Stimulated activated CD8-positive, alpha-beta memory T cell treated with anti-CD3 and anti-CD28 coated beads, Interleukin-15, amount 100 ng/mL, for 24 hours (primary cell): ENCODE data around the gene LANCL2.
"Not testable (repeated sequence)": the region's sequence is repeated elsewhere in the genome, so short reads cannot be mapped to it uniquely, and the experiment has no call there.

Experiments
- DNase-seq: peaks from one replicate; pipeline ENCODE4 v3.0.0-alpha.2; 2020; ENCODE audit warnings: low read depth

LANCL2 gene

DNA sequence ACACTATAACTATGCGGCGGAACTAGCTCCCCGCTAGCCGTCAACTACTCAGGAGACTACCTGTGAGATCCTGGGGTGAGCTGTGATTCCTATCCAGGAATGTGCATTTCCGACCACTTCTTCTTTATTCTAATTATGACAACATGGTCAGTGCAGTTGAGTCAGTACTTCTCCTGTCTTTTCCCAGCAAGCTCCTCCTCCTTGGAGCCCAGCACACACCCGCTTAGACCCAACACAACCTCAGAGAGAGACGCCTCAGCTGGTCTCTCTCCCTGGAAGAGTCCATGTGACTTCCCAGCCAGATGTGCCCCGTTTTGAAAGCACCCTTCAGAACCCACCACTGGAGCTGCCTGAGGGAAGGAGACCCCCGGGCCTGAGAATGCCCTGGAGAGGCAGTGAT lies 106.5 kb downstream of the LANCL2 start:
- not testable (repeated sequence) for DNase-seq

DNA sequence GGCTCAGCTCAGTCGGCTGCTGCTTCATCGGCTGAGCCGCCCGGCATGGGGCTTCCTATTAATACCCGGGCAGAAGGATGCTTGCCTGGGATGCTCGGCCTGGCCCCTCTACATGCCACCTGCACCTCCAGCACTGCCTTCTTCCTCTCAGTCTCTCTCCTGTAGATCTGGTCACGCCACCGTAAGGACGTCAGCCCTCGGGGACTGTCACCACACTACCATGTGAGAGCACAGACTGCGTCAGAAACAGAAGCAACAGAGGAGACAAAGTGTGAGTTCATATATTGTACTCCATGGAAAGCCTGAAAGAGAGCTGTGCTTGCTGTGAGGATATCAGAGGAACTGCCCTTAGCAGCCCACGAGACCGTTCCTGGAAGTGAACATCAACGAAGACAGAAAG lies 107.3 kb downstream of the LANCL2 start:
- DNase-seq: not testable (repeated sequence)

DNA sequence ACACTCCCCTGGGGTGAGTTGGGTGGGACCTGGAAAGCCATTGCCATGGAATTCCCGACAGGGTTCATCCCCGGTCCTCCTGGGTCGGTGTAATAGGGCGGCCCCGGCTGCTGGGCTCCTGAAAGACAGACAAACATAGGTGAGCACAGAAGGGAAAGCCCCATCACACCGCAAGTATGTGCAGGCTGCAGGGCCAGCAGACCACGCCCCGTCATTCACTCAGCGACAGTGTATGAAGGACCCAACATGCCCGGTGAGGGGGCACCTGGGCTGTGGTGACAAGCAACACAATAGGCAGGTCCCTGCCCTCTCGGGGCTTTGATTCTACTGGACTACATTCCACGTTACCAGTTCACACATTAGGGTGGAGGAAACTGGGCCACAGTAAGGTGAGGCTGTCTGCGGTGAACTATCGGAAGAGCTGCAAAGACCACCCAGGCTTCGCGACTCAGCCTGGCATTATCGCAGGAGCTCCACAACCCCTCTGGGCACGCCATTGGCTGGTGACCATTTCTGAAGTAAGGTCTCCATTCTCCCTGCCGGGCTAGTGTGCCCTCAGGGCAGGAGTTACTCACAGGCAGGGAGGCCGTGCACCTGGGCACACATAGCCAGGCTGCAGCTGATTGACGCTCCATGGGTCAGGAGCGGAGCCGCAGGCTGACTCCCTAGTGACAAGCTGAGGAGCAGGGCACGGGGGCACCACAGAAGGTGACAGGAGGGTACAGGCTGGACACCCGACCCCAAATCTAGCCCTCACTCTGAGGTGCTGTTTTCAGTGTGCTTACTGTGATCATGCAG lies 108.0 kb downstream of the LANCL2 start:
- DNase-seq: no peak

DNA sequence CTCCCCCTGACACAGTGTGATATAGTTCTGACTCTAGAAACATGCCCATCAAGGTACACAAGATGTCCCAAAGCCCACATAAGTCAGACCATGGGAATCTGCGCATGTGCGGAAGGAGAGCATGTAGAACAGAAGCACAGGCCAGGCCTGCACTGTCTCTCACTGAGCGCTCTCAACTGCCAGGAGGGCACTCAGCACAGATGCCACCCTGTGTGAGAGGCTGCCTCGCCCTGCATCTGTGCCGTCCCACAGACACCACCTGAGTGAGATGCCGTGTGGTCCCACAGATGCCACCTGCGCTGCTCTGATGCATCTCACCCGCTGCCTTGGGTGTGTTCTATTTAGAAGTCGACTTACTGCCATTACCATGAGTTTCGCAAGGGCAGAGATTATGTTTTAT lies 108.8 kb downstream of the LANCL2 start:
- no peak for DNase-seq

DNA sequence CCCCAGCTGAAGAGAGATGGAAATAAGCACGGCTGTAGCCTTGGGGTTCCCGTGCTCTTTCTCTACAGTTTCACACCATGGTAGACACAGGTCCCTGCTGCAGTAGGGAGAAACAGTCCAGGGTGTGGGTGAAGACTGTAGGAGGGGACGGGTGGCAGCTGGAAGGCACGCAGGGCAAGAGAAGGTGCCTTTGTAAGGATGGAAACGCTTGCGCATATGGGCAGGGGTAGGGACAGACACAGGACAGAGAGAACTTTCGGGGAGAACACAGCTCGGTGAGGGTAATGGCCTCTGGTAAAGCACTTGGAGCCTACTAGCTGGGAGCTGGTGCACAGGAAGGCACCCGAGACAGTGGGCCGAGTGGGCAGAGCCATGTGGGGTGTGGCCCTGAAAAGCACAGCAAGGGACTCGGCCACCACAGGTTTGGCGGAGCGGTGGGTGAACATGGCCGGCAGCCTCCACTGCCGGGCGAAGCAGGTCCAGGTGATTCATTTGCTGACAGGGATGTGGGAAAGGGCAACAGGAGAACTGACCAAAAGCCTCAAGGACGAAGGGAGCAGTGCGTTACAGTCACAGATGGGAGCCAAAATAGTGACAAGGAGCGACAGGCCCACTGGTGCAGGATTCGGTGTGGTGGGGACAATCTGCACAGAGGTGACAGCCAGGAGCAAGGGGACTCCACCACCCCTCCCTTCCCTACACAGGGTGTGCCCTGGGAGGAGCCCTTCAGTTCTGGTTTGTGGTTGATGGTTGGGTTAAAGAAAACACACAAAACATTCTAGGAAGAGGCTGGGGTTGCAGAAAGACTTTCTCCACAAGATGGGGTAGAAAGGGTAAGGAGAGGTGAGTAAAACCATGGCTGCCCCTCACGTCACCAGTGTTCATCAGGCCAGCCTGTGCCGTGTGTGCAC lies 110.1 kb downstream of the LANCL2 start:
- DNase-seq: no peak

DNA sequence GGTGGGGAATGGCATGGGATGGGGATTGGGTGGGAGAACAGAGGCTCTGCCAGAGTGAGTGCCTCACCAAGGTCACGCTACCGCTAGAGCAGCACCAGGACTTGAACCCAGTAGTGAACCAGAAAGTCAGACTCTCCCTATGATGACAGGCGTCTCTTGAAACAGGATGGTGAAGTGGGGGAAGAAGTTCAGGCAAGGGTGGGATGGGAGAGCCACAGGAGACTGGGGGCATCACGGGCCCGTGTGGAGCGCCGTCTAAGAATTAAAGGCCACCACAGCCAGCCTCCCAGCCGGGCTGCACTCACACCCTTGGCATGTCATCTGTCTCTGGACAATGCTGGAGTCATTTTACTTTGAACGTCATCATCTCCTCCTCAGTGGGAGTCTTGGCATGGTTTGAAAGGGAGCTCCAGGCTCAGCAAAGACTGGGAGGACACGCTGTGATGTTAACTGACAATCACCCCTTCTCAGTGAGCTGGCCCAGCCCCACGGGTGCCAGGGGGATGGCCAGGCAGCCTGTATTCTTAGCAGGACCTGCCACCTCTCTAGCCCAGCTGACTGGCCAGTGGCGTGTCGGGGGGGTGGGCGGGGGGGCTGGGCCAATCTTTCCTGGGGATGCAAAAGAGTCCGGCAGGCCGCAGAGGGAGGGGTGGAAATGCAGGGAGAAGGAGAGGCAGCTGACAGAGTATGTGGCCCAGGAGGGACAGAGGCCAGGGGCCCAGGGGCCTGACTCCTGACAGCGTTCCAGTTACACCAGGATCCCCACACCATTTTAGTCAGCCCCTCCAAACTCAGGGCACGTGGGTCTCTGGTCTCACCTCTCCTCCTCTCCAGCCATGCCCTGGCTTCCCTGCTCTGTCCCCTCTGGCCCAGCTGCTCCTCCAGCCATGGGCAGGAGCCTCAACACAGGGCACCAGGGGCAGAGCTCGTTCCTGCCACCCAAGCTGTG lies 111.0 kb downstream of the LANCL2 start:
- no peak for DNase-seq

DNA sequence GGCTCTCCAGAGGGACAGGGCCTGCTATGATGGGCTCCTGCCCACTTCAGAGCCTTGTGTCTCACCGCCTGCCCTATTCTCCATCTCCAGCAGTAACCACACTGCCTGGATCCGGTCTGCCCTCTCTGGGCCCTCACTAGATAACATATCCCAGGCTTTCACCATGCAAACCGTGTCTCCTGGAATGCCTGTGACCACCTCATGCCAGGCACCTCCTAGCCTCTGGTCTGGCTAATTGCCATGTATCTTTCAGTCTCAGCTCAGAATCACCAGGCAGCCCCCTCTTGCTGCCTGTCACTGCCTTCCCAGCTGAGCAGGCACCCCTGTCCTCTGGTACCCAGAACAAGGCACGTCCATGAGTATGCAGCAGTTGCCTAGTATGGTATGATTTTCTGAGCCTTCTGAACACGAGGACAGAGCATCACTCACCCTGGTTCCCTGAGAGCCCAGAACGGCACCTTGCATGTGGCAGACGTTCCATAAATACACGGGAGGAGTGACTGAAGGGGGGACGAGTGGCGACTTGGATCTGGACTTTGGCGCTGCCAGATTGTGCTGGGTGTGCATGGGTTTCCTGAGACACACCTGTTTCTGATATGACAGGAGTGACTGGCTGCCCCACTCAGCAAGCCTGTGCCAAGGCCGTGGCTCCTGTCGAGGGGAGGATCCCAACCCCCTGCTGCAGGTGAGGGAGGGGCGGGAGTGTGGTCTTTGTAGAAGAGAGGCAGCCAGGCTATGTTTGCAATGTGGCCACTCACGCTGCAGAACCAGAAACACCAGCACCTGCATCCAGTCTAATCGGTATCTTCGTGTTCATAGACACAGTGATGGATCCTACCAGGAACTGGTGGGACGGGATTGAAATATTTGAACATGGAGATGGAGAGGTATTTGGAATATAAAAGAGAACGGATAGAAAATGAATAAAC lies 112.0 kb downstream of the LANCL2 start:
- DNase-seq: no peak

DNA sequence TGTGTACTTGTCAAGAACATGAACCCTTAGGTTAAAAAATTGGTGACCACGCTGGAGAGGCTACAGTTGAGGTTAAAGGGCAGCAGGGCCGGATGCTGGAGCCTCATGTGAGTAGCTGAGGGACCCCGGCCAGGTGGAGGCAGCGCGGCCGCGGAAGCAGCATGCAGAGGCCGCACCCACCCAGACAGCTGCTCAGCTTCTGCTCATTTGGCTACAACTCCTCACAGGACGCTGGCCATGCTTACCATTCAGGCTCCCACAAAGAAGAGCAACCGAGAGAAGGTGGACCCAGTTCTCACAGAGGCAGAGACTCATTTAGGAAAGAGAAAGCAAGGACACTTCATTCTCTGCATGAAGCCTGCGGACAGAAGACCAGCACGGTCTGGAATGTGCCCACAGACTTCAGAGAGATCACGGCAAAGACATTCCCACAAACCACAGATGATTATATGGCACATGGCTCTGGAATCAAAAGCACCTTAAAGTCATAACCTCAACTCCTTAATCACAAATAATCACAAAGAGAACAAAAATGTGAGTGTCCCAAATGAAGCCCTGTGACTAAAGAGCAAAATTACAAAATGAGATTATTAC lies 112.7 kb downstream of the LANCL2 start:
- no peak for DNase-seq

DNA sequence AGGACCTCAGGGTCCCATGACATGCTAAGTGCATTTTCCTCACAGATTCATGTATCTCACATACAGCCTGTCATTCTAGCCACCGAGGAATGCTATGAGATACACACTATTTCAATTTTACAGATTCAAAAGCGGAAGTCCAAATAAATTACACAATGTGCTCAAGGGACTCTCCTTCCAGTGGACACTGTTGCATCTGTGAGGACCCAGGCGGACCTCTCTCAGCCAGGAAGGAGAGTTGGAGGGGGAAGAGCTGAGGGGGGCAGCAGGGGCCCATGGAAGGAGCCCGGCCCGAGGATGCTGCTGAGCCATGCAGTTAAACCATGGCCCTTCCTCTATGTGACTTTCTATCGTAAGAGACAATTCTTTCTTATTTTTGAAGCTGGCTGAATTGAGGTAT lies 113.6 kb downstream of the LANCL2 start:
- DNase-seq: no peak

DNA sequence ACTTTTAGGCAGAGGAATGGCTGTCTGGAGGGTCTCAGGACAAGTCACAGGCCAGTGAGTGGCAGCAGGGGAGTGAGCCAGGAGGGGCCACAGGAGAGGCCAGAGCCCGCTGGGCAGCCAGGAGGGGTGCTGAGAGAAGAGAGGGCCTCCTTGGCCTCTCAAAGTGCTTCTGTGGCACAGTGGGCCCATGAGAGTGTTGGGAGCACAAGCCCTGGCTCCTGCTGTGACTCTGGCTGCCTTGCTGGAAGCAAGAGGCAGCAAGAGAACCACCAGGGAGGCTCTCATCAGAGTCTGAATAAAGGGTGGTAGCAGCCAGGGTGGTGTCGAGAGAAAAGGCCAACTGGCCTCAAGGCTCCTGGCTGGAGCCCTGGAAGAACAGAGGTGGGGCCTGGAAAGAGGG lies 116.0 kb downstream of the LANCL2 start:
- DNase-seq: no peak

DNA sequence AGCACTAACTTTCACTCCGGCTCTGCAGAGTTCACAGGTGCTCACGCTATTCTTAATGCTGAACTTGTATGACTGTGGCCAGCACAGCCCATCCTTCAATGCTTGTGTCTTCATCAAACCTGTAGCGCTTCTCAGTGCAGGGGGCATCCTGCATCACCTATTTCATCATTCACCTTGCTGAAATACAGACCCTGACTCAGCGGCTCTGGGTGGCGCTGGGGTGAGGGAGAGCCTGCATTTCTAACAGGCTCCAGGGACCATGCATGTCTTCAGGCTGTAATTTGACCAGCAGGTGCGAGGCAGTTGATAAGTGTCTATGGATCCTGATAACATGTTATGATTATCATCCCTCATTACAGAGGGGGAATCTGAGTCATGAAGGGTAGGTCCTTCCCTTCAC lies 117.9 kb downstream of the LANCL2 start:
- DNase-seq: no peak
